NB4 (cell line): ENCODE results near the gene MOB3B.

Source experiments
- CTCF ChIP-seq: IDR thresholded peaks from one replicate; pipeline ENCODE4 v1.5.1; 2012; ENCODE audit warnings: low read depth, low read length
- MAX ChIP-seq: IDR thresholded peaks from 2 replicates; pipeline ENCODE4 v1.6.1; 2011; ENCODE audit warnings: low read depth, low read length
- POLR2A ChIP-seq: IDR thresholded peaks from 2 replicates; pipeline ENCODE4 v1.6.1; 2011; ENCODE audit warnings: mild to moderate bottlenecking; ENCODE audit not compliant: insufficient read length; ENCODE audit errors: extremely low read depth

GRCh38 chr9:27412963-27413362 lies 116.7 kb downstream of the MOB3B start:
- TF ChIP-seq CTCF (no peak), POLR2A (no peak), MAX (no peak)
